ENCODE data around the gene PCSK5.

Gene PCSK5

DNA sequence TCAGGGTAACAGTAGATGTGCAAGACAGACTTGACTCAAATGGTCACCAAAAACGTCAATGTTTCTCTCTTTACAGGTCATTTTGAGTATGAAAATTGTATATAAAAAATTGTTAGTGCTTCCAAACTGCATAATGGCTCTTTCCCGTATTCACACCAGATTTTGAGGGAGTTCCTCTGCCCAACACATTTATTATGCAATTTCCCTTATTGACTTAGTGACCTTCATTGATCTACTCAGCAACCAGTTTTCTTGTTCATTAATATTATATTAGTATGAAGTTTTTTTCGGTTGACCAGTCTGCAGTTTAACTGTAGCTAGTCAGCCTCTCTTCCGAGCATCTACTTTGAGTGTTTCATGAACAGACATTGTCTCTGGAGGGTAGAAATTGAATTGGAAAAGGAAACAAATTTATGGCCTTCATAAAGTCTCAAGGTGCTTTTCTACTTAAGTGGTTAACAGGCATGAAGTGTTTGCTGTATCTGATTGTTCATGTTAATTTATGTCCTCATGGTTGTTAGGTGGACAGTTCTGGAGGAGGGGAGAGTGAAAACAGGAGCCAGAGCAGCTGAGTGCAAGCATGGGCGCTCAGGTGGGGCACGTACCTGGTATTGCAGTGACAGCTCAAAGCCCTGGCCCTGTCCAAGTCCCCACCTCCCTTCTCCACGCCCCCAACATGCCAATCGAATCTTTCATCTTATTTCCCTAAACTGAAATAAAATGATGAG lies 263.6 kb downstream of the PCSK5 start:
- no peak for DNase-seq

DNA sequence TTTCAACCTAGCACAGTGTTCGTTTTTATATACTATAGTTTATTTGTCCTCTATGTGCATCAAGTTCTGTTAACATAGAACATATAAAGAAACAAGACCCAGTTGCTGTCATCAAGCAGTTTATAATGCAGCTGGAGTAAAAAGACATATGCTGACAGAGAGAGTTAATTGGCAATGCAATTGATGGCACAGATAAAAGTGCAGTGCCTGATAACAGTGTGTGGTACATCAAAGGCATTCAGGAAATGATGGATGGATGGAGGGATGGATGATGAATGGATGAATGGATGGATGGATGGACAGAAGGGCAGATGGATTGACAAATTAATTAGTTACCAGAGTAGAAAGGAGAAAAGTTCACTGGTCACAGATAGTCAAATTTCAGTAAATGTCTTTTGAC lies 264.9 kb downstream of the PCSK5 start:
- DNase-seq = no peak

DNA sequence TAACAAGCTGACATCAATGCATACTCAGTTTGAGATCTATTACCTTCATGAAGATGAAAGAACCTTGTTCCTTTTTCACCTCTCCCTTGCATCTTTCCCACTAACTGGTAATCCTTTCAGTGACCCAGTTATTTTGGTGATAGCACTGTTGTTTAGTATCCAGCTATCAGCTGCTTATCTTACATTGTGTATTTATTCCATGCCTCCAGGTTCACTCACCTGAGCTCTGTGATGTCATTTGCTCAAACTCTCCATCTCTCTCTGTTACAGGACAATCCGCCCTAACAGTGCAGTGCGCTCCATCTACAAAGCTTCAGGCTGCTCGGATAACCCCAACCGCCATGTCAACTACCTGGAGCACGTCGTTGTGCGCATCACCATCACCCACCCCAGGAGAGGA lies 268.2 kb downstream of the PCSK5 start:
- no peak for DNase-seq

DNA sequence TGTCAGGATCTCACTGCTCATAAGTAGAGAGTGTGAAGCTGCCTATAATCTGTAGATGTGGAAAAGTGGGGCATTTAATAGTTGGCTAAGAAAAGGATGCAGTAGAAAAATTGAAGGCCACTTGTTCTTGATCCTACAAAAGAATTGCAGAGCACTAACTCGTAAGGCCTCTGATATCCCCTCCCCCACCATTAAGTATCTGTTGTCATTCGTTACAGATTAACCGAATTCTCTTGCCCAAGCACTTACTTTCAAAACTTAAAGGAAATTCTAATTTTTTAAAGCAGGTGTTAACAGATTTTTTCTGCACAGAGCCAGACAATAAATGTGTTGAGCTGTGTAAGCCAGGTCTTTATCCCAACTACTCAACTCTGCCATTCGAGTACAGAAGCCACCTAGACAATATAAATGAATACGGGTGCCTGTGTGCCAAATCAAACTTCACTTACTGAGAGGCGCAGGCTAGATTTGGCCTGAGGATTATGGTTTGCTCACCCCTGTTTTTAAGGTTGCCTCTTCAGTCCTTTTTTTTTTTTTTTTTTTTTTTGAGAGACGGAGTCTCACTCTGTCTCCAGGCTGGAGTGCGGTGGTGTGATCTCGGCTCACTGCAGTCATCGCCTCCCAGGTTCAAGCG lies 268.9 kb downstream of the PCSK5 start:
- no peak for DNase-seq

DNA sequence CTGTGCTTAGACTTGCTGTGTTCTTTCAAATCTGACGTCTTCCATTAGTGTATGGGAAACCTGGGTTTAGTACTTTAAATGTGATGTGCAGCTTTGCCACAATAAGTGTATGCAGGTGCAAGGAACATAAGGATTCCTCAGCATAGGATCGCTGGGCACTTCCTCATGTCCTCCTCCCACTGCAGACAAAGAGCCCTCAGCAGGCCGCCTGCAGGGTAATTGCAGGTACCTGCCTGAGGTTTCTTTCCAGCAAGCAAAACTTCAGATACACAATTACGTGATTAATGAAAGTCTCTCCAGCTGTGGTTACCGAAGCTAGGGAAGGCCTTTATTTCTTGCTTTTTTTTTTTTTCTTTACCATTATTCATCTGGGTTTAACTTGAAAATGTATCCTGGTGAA lies 270.6 kb downstream of the PCSK5 start:
- no peak for DNase-seq

DNA sequence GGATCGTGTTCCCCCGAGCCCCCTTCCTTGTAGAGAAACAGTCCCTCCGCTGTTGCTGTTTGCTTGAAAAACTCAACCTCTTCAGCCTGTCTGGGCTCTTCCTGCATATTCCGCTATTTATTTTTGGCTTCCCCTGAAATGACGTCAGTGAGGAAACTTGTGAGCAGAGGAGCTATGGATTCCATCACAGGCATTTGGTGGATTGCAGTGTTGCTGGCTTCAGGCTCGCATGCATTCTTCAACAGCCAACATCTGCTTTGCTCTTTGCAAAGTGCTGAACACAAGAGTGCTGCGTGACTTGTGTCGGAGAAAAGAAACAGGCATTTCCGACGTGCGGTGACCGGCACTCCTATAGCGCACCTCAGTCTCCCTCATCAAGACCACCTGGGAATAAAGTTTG lies 271.1 kb downstream of the PCSK5 start:
- DNase-seq = no peak

DNA sequence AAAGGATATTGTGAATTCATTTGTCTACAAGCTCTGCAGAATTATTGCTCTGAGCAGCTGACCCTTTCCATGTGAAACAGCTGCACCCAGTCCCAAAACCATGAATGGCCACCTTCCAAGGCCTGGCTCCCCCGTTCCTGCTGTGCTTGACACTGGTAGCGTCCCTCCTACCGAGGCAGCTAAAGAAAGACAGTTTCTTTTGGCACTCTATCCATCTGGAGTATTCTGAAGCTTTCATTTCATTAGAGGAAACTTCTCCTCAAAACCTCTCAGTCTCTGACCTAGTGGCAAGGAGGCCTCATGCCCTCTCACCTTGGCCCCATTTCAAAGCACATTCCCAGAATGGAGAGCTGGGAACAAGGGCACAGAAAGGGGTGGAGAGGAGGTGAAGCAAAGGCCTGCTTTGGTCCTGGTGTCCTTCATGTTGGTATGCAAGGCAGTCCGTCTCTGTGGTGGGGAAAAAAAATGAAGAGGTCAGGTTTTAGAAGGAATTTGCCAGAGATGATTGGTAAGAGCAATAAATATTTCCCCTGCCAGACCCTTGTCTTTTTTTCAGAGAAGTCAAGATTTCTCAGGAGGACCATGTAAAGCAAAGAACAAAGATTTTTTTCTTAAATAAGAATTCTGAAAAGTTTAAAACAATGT lies 271.7 kb downstream of the PCSK5 start:
- DNase-seq = no peak

DNA sequence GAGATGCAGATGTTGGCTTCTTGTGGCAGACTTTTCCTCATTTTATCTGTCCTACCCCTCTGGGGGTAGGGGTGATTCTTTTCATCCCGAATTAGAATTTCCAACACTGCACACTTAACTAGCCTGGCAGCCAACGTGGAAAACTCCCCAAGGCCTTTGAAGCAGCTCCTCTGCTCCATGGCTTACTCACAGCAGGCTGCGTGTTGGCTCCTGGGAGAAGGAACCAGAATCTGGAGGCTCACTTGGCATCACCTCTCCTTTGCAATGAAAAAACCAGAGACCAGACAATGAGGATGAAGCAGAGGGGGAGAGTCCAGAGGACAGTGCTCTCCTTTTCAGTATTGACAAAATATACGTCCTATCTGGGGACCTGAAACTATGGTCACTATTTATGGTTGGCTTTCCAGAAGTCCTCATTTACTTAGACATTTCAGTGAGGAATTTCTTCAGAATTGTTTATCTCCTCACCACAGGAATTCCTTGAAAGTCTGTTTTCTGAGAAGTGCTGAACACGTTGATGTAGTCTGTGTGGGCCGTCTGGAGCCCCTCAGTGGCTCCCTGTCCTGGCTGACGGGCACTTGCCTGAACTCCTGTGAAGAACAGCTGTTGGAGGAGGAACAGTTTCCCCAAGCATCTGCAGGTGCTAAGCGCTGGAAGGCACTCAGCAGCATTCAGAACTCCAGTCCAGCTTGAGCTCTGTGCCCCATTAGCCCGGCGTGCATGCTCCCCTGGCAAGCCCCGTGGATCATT lies 272.5 kb downstream of the PCSK5 start:
- no peak for DNase-seq

DNA sequence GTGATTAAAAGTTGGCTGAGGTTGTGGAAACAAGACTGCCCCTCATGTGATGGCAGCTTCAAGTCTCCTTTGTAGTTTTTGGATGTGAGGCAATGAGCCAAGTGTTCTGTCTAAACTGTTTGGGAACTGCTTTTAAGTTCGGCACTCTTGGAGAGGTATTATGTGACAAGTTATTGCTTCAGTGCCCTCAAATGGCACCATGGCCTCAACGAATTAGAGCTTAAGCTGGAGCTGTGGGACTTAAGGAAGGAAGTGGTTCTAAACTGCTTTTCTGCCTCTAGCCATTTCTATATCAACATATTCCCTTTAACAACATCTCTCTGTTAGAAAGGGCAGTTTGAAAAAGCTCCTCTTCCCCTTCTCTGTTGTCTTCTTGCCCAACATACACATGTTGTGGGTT lies 276.1 kb downstream of the PCSK5 start:
- DNase-seq = no peak

DNA sequence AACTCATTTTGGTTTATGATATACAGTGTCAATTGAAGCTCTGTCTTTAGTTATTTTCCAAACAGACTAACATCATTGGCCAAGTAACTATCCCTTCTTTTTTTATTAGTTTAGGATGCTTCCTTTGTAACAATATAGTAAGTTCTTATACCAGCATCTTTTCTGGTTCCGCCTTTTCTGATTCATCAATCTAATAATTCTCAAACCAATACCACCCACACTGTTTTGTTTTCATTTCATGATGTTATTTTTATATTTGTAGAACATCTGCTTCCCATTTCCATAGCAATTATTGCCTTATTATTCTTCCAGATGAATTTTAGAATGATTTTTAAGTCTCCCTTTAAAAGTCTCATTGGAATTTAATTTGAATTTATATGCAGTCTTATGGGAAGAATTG lies 285.7 kb downstream of the PCSK5 start:
- no peak for DNase-seq

DNA sequence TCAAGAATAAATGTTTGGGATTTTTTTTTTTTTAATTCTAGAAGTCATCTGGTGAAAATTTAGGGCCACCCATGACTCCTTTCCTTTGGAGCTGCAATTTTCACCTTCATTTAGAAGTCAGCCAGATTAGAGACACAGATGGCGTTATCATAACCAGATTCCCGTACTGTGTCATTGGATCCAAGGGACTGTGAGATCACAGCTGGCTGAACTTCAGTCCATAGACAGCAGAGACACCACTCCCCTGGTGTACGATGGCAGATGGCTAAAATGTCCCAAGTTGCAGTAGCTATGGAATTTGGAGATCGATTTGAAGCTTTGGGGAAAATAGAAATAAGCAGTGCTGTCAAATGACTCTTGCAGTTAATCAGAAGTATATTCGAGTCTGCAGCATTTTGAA lies 287.5 kb downstream of the PCSK5 start:
- DNase-seq = no peak

DNA sequence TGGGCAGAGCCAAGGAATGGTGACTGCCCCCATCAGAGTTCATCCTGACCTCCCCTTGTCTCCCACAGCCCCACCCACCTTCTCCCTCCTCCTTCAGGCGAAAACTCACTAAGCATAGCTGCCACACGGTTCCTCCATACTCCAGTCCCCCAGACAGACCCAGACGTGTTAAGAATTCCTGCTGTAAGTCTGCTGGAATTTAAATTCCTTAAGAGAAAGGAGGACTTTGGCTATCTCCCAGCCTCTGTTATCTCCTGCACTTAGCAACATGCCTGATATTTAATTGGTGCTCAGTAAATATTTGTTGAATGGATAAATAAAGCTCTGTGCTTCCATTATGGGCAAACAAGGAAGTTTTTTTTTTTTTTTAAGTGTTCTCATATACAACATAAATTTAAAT lies 290.1 kb downstream of the PCSK5 start:
- no peak for DNase-seq

DNA sequence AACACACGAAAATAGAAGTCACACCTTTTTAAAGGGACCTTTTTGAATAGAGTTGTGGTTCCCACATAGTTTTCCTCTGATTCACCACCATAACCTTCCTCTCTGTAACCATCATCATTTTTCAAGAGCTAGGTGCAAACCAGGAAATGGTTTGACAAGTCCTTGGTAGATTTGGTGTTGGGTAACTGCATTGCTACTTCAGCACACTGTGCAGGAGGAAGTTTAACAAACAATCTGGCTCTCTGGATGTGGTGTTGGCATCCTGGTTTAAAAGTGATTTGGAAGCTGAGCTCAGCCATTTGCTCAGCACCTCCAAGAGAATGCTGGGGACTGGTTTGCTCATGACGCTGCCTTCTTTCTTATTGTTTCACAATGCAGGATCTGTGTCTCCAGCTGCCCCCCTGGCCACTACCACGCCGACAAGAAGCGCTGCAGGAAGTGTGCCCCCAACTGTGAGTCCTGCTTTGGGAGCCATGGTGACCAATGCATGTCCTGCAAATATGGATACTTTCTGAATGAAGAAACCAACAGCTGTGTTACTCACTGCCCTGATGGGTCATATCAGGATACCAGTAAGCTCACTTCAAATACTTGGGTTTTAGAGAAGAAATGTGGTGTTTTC lies 290.7 kb downstream of the PCSK5 start:
- DNase-seq = no peak

DNA sequence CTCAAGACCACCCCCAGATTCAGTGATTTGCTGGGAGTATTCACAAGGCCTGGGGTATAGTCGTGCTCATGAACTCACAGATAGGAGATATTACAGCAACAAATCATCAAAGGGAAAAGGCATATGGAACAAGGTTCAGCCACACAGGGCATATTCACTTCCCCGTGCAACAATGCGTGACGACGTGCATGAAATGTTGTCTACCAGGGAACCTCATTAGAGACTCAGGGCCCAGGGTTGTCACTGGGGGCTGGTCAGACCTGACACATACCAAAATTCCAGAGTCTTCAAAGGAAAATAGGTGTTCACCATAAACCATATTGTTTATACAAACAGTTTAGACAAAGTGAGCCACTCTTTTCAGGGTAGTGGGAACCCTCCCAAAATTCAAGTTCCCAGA lies 291.3 kb downstream of the PCSK5 start:
- no peak for DNase-seq

DNA sequence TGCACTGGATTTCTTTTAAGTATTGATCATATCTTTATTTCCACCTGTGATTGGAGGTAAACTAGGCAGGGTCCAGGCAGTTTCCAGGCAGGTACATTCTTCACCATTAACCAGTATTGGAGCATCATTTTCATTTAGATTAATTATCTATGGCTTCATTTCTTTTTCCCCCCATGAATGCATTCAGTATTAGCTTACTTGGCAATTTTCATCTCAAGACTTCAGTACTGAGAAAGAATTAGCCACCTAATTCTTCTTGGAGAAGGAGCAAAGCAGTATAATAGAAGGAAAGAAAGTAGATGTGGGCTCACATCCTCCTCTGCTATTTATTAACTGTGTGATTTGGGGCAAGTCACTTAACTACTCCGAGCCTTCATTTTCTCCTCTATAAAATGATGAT lies 295.0 kb downstream of the PCSK5 start:
- no peak for DNase-seq

DNA sequence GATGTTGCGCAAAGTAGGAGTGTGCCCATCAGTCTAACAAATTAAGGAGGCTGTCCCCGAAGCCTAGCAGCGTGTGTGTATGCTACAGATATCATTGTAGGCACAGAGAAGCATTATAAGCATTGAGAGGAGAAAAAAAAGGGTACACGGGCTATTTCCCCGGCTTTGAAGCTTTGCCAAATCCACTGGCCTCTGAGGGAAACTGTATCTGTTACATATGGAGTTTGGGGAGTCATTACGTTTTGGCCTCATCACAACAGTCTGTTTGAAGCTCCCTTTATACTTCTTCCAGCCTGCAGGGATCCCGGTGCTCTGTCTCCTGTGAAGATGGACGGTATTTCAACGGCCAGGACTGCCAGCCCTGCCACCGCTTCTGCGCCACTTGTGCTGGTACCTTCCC lies 297.8 kb downstream of the PCSK5 start:
- no peak for DNase-seq

DNA sequence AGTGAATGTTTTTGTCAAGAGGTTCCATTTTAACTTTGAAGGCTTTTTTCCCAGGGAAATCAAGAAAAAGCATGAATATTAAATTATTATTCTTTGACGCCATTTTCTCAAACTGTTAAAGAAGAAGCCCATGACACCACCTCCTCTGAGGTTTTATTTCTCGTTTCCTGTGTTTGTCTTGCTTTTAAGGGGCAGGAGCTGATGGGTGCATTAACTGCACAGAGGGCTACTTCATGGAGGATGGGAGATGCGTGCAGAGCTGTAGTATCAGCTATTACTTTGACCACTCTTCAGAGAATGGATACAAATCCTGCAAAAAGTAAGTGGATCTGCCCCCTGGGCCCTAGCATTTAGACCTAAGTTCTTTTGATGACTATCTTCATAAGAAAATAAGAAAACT lies 298.4 kb downstream of the PCSK5 start:
- DNase-seq = no peak

DNA sequence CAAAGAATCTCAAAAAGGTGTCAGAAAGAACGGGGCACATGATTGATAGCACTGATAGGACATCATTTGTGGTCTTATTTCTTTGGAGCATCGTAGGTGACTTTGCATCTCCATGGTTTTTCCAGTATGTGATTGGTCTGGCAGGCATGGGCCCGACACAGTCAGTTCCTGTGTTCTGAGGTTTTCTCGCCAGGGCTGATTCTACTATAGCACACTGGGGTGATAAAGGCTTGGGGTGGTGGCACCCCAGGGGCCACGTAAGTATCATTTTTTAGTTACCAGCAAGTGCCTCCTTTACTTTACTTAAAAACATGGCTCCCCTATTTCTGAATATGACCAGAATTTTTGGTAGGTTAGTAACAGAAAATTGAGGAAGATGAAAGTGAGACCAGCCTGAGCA lies 301.0 kb downstream of the PCSK5 start:
- no peak for DNase-seq

DNA sequence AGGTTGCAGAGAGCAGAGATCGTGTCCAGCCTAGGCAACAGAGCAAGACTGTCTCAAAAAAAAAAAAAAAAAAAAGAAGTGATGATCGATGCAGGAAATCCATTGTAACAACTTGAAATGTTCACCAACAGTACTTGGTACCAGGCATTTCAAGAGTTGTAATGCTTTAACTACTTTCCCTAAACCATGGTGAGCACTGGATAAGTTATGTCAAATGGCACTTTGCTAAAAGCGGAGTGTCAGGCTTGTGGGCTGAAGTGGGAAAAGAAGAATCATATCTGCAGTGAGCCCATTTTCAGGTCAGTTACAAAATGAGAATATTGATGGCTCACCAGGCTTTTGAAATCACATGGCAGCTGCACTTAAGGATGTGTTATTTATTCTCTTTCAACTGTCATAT lies 301.5 kb downstream of the PCSK5 start:
- DNase-seq = no peak

DNA sequence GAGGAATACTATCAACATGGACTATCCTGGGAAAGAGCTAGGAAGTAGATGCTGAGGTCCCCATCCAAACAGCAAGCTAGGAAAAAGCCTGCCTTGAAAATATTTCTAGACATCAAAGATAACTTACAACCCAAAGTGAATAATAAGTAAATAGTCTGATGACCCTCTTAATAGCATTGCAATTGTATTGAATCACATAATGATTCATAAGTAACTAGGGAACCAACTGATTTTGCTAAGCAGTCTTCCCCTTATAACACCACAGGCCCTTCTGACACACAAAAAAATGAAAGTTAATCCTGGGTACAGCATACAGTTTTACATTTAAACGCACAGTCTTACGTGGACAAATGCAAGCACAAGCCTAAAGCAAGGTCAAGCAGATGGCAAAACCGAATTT lies 304.4 kb downstream of the PCSK5 start:
- DNase-seq = no peak

DNA sequence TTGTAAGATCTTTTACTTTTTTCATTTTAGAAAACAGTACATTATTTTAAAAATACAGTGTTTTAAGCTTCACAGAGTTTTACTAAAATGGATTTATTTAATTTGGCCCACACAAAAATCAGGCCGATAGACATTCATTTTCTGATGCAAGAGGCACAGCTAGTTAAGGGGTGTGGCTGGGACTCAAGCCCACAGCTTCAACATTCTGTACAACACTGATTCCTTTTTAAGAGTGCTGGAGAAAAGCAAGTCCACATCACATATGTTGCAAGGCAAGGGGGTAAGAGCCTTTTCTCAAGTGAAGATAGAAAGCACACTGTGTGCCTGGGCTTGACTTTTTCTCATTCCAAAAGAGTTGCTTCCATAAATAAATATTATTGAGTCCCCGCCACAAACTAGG lies 307.9 kb downstream of the PCSK5 start:
- DNase-seq = peak; percentile 15

DNA sequence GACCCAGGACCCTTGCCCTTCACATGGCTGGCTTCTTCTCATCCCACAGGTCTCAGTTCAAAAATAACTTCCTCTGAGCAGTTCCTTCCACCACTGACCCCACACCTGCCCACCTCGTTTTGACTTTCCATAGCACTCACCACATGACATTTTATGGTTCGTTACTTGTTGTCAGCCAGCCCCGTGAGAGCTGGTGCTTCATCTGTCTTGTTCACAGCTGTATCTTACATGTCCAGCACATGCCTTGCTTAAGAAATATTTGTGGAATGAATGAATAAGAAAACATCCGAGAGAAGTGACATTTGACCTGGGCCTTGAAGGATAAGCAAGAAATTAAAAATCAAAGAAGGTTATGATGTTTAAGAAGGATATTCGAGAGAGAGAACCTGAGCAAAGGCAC lies 309.8 kb downstream of the PCSK5 start:
- no peak for DNase-seq

DNA sequence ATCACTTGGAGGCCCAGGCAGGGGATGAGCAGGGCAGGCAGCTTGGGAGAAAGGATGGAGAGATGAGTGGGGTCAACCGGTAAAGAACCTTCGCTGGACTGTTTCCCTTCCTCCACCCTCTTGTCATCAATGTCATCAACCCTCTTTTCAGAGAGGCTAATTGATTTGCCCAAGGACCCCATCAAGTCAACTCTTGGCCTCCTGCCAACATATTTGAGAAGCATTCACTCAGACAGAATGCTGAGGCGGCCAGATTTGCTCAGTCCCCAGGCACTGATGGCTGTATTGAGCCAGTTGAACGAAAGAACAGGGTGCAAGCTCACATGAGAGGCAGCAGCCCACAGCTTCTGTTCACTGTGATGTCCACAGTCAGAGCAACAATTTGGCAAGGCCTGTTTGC lies 310.3 kb downstream of the PCSK5 start:
- DNase-seq = no peak

All from OCI-M1 (cell line).